ENCODE measurements around the gene SCN2B.

The SCN2B gene

GRCh38 chr11:118132385-118133151, 43.9 kb downstream of the SCN2B start:
- DNase-seq = no peak

- DNase-seq = no peak
Measured at GRCh38 chr11:118129471-118130172, 46.8 kb downstream of the SCN2B start.

DNA sequence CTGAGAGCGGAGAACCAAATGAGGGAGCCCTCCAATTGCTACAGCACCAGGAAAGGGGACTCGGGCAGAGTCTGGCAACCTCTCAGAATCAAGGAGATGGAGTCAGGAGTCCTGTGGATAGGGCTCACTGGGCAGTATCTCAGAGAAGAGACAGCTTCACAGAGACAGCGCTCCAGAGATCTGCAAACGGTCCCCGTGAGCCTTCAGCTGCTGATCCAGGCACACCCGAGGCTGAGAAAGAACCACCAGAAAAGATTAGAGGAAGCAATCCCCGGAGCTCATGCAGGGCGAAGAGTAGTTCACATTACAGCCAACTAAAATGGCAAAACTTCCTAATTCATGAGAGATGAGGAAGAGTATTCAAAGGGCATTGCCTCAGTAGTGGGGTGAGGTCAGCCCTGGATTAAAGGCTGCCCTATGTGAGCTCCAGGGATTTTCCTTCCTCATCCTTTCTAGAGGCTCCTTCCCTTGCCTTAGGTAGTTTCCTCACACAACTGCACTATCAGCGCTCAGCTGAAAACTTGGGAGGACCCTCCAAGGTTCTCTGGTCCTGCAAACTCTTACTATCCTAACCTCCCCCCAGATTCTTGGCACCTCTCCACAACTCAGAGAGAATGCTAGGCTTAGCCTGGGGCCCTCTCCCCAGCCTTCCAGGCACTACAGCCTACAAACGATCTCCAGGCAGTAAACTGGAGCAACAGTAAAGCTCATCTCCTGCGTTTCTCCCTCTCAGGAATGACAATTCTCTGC, 47.5 kb downstream of the SCN2B start:
- DNase-seq = no peak

- DNase-seq = no peak
Measured at GRCh38 chr11:118128310-118128709, 48.1 kb downstream of the SCN2B start.

GRCh38 chr11:118126082-118126838, 50.2 kb downstream of the SCN2B start:
- no peak for DNase-seq

- DNase-seq = no peak
Measured at GRCh38 chr11:118124929-118125535, 51.4 kb downstream of the SCN2B start.

DNA sequence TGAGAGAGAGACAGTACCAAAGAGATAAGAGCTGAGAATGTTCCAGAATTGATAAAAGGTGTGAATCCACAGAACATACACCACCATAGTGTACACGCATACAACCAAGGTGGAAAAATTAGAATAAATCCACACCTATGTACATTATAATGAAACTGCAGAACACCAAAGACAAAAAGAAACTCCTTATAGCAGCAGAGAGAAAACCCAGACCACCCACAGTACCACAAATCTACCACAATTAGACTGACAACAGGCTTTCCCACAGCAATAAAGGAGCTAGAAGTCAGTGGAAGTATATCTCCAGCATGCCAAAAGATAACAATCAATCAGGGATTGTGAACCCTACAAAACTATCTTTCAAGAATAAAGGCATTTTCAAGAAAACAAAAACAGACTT, 55.6 kb downstream of the SCN2B start:
- DNase-seq = no peak

DNA sequence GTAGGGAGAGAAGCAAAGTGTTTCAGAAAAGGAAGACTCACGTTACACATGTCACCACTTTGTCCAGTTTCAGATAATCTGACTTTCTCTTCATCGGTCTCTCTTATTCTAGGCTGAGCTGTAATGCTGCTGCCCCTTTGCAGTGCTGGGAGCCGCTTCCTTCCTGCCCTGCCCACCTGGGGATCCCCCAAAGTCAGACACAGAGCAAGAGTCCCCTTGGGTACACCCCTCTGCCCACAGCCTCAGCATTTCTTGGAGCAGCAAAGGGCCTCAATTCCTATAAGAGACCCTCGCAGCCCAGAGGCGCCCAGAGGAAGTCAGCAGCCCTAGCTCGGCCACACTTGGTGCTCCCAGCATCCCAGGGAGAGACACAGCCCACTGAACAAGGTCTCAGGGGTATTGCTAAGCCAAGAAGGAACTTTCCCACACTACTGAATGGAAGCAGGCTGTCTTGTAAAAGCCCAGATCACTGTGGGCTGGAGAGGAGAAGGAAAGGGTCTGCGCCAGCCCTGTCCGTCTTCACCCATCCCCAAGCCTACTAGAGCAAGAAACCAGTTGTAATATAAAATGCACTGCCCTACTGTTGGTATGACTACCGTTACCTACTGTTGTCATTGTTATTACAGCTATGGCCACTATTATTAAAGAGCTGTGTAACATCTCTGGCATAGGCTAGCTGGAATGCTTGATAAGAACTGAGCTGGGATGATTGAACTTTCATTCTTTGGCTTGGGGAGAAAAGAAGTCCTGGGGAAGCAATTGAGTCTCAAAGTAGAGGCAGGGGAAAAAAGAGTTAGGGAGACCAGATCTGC, 58.4 kb downstream of the SCN2B start:
- DNase-seq = no peak

DNA sequence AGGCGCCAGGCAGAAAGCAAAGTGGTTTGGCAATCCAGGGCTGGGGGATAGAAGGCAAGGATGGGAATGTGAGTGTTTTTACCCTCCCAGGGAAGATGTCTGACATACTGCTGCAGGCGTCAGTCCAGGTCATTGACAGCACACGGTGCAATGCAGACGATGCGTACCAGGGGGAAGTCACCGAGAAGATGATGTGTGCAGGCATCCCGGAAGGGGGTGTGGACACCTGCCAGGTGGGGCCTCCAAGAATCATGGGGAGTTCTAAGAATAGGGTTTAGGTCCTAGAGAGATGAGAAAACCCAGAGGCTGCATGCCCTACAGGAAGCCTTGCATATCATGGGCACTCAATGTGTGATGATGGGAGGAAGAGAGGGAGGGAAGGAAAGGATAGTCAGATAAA, 61.4 kb downstream of the SCN2B start:
- no peak for DNase-seq

- no peak for DNase-seq
Measured at GRCh38 chr11:118114266-118114665, 62.2 kb downstream of the SCN2B start.

DNA sequence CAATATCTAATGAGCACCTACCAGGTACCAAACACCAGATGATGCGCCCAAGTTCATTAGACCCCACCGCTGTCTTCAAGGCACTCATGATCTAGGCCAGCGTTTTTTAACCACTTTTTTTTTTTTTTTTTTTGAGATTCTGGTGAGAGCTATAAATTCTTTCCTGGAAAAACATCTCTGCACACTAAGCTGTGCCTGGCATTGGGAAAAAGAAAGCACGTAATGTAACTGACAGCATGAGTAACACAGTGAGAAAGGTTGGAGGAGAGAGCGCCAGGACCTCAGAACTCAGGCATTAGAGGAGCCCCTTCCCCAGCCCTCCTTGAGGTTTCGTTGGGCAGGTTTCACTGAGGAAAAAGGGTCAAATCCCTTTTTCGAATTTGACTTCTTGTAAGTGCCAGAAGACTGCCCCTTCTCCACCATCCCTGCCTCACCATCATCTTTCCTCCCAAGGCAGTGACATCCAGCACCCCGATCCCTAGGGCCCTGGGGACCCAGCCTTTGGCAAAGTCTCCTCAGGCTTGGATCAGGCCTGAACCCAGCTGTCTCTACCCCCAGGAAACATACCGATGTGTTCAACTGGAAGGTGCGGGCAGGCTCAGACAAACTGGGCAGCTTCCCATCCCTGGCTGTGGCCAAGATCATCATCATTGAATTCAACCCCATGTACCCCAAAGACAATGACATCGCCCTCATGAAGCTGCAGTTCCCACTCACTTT, 63.6 kb downstream of the SCN2B start:
- no peak for DNase-seq
